Activated CD4-positive, alpha-beta memory T cell treated with anti-CD3 and anti-CD28 coated beads, Interleukin-2, amount 10 ng/mL, durations not matched to agents 7 days and 5 days (primary cell): ENCODE data around the gene GBA3. TPM values are rescaled to one million over a fixed set of nuclear protein-coding genes. Genes with fewer than 3 reads are reported as not detected.

Experiments used
- CTCF ChIA-PET: fragments of 350-600 bp; sonication (Branson Sonifier 250); formaldehyde crosslinking; loops from one replicate; lab custom pipeline; 2021; ENCODE audit warnings: antibody characterized with exemption, inconsistent platforms; lab: Charles Lee
- POLR2A ChIA-PET: fragments of 350-600 bp; sonication (Branson Sonifier 250); formaldehyde crosslinking; loops from one replicate; lab custom pipeline; 2021; ENCODE audit warnings: antibody characterized with exemption; lab: Charles Lee
- DNase-seq: peaks from one replicate; pipeline ENCODE4 v3.0.0-alpha.2; 2020
- H3K27ac Mint-ChIP-seq: one replicate; pipeline ENCODE4 v1.8.0; 2021; ENCODE audit warnings: mild to moderate bottlenecking, mixed read lengths
- H3K27me3 Mint-ChIP-seq: one replicate; pipeline ENCODE4 v1.8.0; 2021; ENCODE audit warnings: mixed read lengths
- H3K36me3 Mint-ChIP-seq: one replicate; pipeline ENCODE4 v1.8.0; 2021; ENCODE audit warnings: low read depth, mixed read lengths
- H3K4me1 Mint-ChIP-seq: one replicate; pipeline ENCODE4 v1.8.0; 2021; ENCODE audit warnings: mixed read lengths
- H3K4me3 Mint-ChIP-seq: one replicate; pipeline ENCODE4 v1.8.0; 2021; ENCODE audit warnings: mild to moderate bottlenecking, mixed read lengths
- H3K9me3 Mint-ChIP-seq: one replicate; pipeline ENCODE4 v1.8.0; 2021; ENCODE audit warnings: mixed read lengths
- total RNA-seq, 2 experiments: library from RNA; stranded (reverse); gene quantifications; one replicate each; pipeline ENCODE4 v1.2.3, GENCODE V29; 2021

Gene GBA3
- total RNA-seq, result not detected

DNA sequence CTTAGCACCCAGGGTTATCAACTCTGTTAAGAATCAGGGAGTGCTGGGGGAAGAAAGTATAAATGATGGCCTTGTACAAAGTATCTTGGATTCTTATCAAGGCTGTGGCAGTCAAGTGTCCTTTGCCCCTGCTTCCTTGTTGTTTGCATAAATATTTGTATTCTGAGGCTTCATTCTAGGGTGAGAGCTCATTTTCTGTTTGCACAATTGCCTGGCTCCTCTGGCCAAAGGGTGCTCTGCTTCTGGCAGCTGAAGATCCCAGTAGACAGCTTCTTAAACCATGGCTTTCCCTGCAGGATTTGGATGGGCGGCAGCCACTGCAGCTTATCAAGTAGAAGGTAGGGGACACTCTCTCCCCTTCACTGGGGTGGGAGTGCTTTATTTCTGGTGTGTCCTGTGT is at the start of gene GBA3:
GBA3 (plus strand) TSS at position 202 of the 400 bp plus-strand sequence.
- Mint-ChIP-seq H3K27ac (no peak within 1 kb of the TSS), H3K4me1 (no peaks in the 10 kb centered on the region), H3K27me3 (no peaks in the 10 kb centered on the region), H3K4me3 (no peak within 1 kb of the TSS), H3K9me3 (no peaks in the 10 kb centered on the region), H3K36me3 (no peaks in the 10 kb centered on the region)
- ChIA-PET POLR2A (no interaction called here), CTCF (no interaction called here)
- no peak for DNase-seq

GRCh38 chr4:22643952-22644351 is 48.8 kb upstream of the GBA3 start:
- no peak overlapping the region for H3K4me3 Mint-ChIP-seq
- POLR2A ChIA-PET, result no interaction called here
- CTCF ChIA-PET, result no interaction called here
- H3K27me3 Mint-ChIP-seq, result no peaks in the 10 kb centered on the region
- DNase-seq, result no peak
- H3K36me3 Mint-ChIP-seq, result no peaks in the 10 kb centered on the region
- peaks cover 12% of the 10 kb centered on the region for H3K9me3 Mint-ChIP-seq
- H3K4me1 Mint-ChIP-seq, result no peaks in the 10 kb centered on the region
- no peak overlapping the region for H3K27ac Mint-ChIP-seq

DNA sequence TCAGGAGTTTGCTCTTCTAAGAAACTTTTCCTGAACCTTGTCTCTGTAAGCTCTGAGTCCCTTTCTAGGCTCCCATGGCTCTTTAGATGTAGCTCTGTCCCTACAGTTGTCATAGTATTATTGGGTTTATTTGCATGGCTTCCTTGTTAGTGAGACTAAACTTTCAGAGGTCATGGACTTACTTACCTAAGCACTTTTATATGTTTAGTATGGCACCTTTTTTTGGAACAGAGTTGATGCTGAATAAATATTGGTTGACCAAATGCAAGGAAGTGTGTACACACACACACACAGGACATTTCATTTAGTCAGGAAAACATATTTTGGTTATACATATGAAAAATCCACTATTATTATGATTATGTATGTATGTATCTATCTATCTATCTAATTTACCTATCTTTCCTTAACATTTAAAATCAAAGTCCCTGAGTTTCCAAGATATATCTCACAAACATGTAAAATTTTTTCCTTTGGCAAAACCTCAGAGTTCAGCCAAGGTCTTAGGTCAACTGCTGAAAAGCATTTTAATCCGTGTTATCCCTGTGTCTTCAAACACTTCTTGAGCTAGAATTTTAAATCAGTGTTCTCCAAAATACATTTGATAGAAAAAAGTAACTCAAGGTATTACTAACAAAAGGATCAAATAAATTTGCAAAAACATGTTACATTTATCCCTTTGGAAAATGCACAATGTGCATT is 47.1 kb upstream of the GBA3 start:
- ChIA-PET CTCF (interaction anchor here (0.6 kb wide), 1 partner anchor 389 kb away, joined by 3 read pairs; no protein-coding TSS in a partner anchor), POLR2A (no interaction called here)
- no peak overlapping the region for H3K4me3 Mint-ChIP-seq
- H3K27me3 Mint-ChIP-seq, result no peaks in the 10 kb centered on the region
- H3K4me1 Mint-ChIP-seq, result no peaks in the 10 kb centered on the region
- DNase-seq, result no peak
- peaks cover 8% of the 10 kb centered on the region for H3K9me3 Mint-ChIP-seq
- H3K36me3 Mint-ChIP-seq, result no peaks in the 10 kb centered on the region
- H3K27ac Mint-ChIP-seq, result no peak overlapping the region

DNA sequence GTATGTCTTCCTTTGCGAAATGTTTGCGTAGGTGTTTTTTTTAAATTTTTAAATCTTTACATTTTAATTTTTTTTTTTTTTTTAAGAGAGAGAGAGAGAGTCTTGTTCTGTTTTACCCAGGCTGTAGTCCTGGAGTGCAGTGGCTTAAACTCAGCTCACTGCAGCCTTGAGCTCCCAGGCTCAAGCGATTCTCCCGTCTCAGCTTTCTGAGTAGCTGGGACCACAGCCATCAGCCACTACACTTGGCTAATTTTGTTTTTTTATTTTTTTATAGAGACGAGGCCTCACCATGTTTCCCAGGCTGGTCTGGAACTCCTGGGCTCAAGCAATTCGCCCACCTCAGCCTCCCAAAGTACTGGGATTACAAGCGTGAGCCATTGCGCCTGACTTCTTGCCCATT is 43.7 kb upstream of the GBA3 start:
- ChIA-PET POLR2A (no interaction called here), CTCF (no interaction called here)
- no peak overlapping the region for H3K27ac Mint-ChIP-seq
- no peaks in the 10 kb centered on the region for H3K27me3 Mint-ChIP-seq
- no peaks in the 10 kb centered on the region for H3K36me3 Mint-ChIP-seq
- H3K4me3 Mint-ChIP-seq, result no peak overlapping the region
- no peaks in the 10 kb centered on the region for H3K4me1 Mint-ChIP-seq
- no peaks in the 10 kb centered on the region for H3K9me3 Mint-ChIP-seq
- DNase-seq, result no peak

DNA sequence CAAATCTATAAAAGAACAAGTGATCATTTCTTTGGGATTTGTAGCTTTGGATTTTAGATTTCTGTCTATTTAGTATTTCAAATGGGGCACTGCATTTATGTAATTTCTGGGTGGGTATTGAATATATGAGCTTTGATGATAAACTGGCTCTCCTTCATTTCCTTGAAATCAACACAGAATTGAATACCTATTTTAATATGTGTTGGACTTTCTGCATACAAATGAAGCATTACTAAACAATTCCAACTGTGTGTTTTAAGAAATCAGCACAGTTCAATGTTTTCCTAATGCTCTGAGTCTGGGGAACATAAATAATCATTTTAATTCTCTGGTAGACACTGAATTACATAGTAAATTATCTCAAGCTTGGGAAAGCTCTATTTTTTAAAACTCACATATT is 42.0 kb upstream of the GBA3 start:
- ChIA-PET POLR2A (no interaction called here), CTCF (no interaction called here)
- Mint-ChIP-seq H3K27ac (no peak overlapping the region), H3K4me1 (no peaks in the 10 kb centered on the region), H3K4me3 (no peak overlapping the region), H3K9me3 (no peaks in the 10 kb centered on the region), H3K36me3 (no peaks in the 10 kb centered on the region), H3K27me3 (no peaks in the 10 kb centered on the region)
- no peak for DNase-seq

GRCh38 chr4:22653752-22654151 is 39.0 kb upstream of the GBA3 start:
- Mint-ChIP-seq H3K4me3 (no peak overlapping the region), H3K9me3 (no peaks in the 10 kb centered on the region), H3K4me1 (no peaks in the 10 kb centered on the region)

DNA sequence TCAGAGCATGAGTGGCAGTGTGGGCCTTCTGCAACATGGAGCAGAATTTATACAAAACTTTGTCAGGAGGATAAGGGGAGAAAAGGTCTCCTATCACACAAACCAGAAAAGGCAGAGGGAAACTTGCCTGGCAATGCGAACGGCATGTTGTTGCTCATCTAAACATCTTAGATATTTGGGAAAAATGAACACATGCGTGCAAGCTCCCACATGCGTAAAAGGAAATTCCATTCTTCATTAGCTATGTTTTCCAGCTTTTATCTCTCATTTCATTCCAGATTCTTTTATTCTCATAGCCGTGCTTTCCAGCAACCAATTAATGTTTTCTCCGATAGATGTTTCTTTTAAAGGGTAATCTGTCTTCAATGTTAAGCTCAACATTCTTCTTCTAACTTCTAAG is 31.3 kb upstream of the GBA3 start:
- no peak for DNase-seq
- no peaks in the 10 kb centered on the region for H3K36me3 Mint-ChIP-seq
- no peaks in the 10 kb centered on the region for H3K4me1 Mint-ChIP-seq
- H3K27ac Mint-ChIP-seq, result no peak overlapping the region
- H3K9me3 Mint-ChIP-seq, result peaks cover 3% of the 10 kb centered on the region
- CTCF ChIA-PET, result no interaction called here
- no peak overlapping the region for H3K4me3 Mint-ChIP-seq
- no peaks in the 10 kb centered on the region for H3K27me3 Mint-ChIP-seq
- POLR2A ChIA-PET, result no interaction called here

More at GRCh38 chr4:22653752-22654151, 39.0 kb upstream of the GBA3 start:
- Mint-ChIP-seq H3K36me3 (no peaks in the 10 kb centered on the region), H3K27me3 (no peaks in the 10 kb centered on the region), H3K27ac (no peak overlapping the region)
- ChIA-PET POLR2A (no interaction called here), CTCF (no interaction called here)
- DNase-seq, result no peak

DNA sequence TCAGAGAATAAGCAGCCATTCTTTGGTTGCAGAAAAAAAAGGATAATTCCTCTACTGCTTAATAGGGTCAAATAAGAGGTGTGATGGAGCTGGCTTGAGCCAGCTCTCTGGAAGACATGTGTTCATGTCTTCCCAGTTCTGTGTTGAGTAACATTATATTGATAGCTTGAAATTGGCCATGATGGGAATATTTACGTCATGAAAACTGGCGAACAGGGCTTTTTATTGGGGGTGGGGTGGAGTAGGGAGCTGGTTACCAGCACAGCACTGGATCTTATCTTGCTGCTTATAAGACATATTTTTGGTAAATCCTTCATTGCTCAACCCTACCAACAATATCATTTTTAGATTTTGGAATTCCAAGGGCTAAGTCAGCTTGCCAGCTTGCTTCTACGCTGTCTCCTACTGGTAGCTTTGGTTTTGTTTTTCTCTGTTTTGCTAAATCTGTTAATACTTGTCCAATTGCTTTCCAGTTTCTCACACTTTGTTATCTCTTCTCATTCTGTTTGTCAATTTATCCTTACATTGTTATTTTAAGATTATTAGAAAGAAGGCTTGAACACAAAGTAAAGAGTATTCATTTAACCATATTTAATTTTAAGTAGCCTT is 25.3 kb upstream of the GBA3 start:
- DNase-seq, result no peak
- POLR2A ChIA-PET, result no interaction called here
- H3K36me3 Mint-ChIP-seq, result no peaks in the 10 kb centered on the region
- H3K27ac Mint-ChIP-seq, result no peak overlapping the region
- H3K9me3 Mint-ChIP-seq, result no peaks in the 10 kb centered on the region
- no peak overlapping the region for H3K4me3 Mint-ChIP-seq
- CTCF ChIA-PET, result no interaction called here
- H3K27me3 Mint-ChIP-seq, result no peaks in the 10 kb centered on the region
- H3K4me1 Mint-ChIP-seq, result no peaks in the 10 kb centered on the region

DNA sequence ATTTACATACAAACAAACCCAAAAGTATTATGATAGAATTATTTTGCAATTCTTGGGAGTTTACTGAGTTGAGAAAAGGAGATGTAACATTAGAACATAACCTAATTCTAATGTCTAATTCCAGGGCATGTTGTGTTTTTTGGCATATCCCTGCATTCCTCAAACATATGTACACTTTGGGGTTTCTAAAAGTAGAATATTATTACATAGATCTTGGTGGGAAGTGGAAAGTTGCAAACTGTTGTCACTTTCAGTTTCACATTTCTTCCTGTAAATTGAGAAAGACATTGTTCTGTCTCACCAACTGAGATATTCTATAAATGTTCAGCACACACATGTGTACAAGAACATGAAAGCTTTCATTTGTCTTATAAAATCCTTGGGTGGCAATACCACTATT is 24.4 kb upstream of the GBA3 start:
- Mint-ChIP-seq H3K27ac (no peak overlapping the region), H3K4me1 (peaks cover 2% of the 10 kb centered on the region), H3K36me3 (no peaks in the 10 kb centered on the region), H3K9me3 (no peaks in the 10 kb centered on the region), H3K4me3 (no peak overlapping the region), H3K27me3 (no peaks in the 10 kb centered on the region)
- DNase-seq, result no peak
- ChIA-PET CTCF (no interaction called here), POLR2A (no interaction called here)

DNA sequence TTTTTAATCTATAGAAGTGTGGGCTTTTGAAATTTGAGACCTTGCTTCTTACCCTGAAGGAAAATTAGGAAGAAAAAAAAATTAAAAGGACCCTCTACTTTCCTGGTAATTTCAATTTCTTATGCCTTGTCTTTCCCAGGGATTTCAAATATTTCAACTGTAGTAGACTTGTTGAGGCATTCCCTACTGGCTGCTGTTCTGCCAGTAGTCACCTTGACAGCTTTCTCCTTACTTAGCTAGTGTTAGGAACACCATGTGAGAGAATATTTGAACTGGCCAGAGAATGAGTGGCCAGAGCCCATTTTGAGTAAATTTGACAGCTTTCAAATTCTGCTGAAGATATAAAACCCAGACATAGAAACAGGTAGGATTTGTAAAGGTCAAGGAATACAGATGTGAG is 24.0 kb upstream of the GBA3 start:
- Mint-ChIP-seq H3K36me3 (no peaks in the 10 kb centered on the region), H3K9me3 (no peaks in the 10 kb centered on the region), H3K27ac (no peak overlapping the region), H3K4me1 (peaks cover 2% of the 10 kb centered on the region), H3K27me3 (no peaks in the 10 kb centered on the region), H3K4me3 (no peak overlapping the region)
- CTCF ChIA-PET, result no interaction called here
- DNase-seq, result no peak
- POLR2A ChIA-PET, result no interaction called here

- DNase-seq, result no peak
- ChIA-PET POLR2A (no interaction called here), CTCF (no interaction called here)
- Mint-ChIP-seq H3K4me3 (no peak overlapping the region), H3K9me3 (no peaks in the 10 kb centered on the region), H3K4me1 (peaks cover 2% of the 10 kb centered on the region), H3K27ac (no peak overlapping the region), H3K27me3 (no peaks in the 10 kb centered on the region), H3K36me3 (no peaks in the 10 kb centered on the region)
Measured at GRCh38 chr4:22670956-22671355, 21.8 kb upstream of the GBA3 start.

DNA sequence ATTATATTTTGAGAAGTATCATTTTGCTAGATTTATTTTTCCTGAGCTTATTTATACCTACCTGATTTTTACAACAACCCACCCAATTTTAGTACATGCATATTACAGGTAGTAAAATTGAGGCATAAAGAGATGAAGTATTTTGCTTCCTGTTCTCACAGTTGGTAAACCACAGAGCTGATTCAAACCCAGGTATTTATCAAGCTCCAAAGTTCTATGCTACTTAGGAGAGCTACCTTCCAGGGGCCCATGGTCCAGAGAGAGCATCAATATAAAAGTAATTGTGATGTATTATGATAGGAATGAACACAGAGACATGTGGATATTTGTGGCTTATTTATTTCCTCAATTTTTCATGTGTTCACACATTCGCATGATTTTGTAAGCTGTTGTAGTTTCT is 20.2 kb upstream of the GBA3 start:
- Mint-ChIP-seq H3K4me1 (peaks cover 2% of the 10 kb centered on the region), H3K9me3 (no peaks in the 10 kb centered on the region), H3K4me3 (no peak overlapping the region), H3K27me3 (no peaks in the 10 kb centered on the region), H3K27ac (no peak overlapping the region), H3K36me3 (no peaks in the 10 kb centered on the region)
- ChIA-PET POLR2A (no interaction called here), CTCF (interaction anchor here (1.3 kb wide), 1 partner anchor 18 kb away, joined by 4 read pairs; no protein-coding TSS in a partner anchor)
- no peak for DNase-seq

DNA sequence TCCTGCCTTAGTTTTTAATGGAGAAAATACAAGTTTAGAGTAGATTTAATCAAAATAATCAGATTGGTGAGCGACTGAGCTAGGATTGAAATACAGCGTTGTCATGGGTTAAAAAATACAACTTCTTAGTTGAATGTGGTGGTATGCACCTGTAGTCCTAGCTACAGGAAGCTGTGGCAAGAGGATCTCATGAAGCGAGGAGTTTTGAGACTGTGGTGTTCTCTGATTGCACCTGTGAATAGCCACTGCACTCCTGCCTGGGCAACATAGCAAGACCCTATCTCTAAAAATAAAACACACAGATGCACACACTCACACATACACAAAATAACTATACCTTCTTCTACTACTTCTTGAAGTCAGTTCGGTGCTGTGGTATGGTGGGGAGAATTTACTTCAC is 19.8 kb upstream of the GBA3 start:
- Mint-ChIP-seq H3K9me3 (no peaks in the 10 kb centered on the region), H3K4me3 (no peak overlapping the region), H3K4me1 (peaks cover 2% of the 10 kb centered on the region), H3K27me3 (no peaks in the 10 kb centered on the region), H3K27ac (no peak overlapping the region), H3K36me3 (no peaks in the 10 kb centered on the region)
- ChIA-PET CTCF (interaction anchor here (1.3 kb wide), 1 partner anchor 17 kb away, joined by 4 read pairs; no protein-coding TSS in a partner anchor), POLR2A (no interaction called here)
- DNase-seq, result no peak

GRCh38 chr4:22674700-22675099 is 18.0 kb upstream of the GBA3 start:
- Mint-ChIP-seq H3K9me3 (no peaks in the 10 kb centered on the region), H3K4me3 (no peak overlapping the region), H3K36me3 (no peaks in the 10 kb centered on the region), H3K27ac (no peak overlapping the region), H3K27me3 (no peaks in the 10 kb centered on the region), H3K4me1 (peaks cover 2% of the 10 kb centered on the region)
- ChIA-PET POLR2A (no interaction called here), CTCF (no interaction called here)
- no peak for DNase-seq
